NCI-H2171 (cell line): Measurements from ENCODE around the gene AGPAT3.

ENCODE experiments used
- DNase-seq: peaks from one replicate; lab custom pipeline; 2025; lab: John Stamatoyannopoulos, UW

The AGPAT3 gene

GRCh38 chr21:43937051-43937832 is 72.2 kb downstream of the AGPAT3 start:
- no peak for DNase-seq

- DNase-seq, result no peak
These were observed 72.9 kb downstream of the AGPAT3 start for GRCh38 chr21:43937891-43938309.

DNA sequence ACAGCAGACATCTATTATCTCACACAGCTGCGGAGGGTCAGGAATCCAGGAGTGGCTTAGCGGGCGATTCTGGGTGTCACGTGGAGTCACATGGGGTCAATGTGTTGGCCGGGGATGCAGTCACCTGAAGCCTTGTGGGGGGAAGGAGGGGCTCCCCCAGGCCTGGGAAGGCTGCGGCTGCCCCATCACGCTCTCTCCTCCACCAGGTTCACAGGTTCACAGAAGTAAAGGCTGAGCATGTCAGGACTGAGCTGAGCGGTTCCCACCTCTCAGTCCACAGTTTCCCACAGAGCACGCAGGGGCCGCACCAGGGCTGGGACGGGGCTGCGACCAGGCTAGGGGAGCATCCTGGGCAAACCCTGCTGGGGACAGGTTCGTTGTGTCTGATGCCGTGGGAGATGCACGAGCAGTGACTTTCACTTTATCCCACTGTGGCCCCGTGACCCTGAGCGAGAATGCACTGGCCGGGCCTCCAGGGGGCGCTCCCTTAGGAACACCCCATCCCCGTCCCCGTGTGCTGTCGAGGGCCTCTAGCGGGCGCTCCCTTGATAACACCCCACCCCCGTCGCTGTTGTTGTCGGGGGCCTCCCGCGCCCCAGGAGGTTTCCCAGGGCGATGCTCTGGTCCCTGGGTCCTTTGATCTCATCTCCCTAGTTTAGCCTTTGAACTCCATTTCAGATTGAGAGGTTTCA is 73.9 kb downstream of the AGPAT3 start:
- DNase-seq, result no peak

- no peak for DNase-seq
These were observed 74.7 kb downstream of the AGPAT3 start for GRCh38 chr21:43939443-43940328.

DNA sequence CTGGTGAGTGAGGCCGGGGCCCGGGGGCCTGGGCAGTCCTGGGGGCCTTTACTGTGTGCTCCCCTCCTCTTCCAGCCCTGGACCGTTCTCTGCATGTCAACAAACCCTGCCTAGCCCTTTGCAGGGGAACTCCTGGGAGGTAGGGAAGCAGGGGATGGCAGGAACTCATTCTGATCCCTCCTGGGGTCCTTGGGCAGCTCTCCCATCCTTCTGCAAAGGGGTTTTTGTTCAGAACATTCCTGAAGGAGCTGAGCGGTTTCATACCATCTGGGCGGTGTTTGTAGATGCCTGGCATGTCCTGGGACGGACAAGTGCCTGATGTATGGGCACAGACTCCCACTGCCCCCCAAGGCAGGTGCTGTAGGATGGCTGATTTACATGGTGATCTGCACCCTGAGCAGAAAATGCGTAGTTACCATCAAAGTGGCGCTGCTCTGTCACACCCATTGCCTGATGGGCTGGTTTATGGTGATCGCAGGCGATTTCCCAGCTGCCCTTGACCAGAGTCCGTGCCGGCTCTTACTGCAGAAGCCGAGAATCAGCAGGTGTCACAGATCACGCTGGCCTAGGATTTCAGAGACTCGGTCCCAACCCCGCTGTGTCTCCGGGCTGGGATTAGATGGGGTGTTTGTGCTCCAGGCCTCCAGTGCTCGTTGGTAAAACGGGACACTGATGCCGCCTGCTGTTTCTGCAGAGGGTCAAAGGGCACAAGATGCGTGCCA is 75.5 kb downstream of the AGPAT3 start:
- no peak for DNase-seq

DNA sequence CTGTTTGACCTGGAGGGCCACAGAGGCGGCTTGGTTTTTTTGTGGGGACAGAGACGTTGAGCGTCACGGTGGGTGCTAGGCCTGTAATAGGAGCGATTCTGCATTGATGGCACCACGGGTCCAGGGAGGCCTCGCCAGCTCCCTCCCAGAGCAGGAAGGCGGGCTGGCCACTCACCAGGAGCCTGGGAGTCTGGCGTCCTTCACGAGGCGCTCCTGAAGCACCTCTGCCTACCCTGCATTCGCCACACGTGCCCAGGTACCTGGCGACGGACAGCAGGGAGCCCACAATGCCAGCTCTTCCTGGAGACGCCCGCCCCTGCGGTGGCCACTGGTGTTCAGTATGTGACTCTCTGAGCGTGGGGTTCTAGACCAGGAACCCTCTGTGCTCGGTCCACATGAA is 77.2 kb downstream of the AGPAT3 start:
- DNase-seq, result no peak

- no peak for DNase-seq
These were observed 77.6 kb downstream of the AGPAT3 start for GRCh38 chr21:43942621-43943020.

- no peak for DNase-seq
These were observed 78.6 kb downstream of the AGPAT3 start for GRCh38 chr21:43943512-43944077.

DNA sequence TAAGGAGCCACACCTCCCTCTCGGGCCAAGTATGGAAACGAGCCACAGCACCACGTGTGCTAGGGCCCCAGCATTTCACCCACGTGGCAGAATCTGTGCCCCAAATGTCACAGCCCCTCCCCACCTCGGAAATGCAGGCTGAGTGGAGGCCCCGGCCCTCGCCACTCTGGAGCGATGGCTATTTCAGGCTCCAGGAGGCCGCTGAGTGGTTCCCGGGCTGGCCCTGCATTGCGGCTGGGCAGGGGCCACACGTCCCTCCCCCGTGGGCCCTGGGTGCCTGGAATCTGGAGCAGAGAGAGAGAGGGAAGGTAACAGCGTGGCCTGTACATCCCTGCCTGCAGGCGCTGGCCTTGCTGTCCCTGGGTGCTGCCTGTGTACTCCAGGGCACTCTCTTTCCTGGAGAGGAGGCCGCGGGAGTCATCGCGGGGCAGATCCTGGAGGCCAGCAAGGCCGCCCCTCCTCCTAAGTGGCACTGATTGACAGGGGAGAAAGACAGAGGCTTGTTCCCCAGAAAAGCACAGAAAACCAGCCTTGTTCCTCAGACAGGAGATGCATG is 79.1 kb downstream of the AGPAT3 start:
- DNase-seq, result no peak

DNA sequence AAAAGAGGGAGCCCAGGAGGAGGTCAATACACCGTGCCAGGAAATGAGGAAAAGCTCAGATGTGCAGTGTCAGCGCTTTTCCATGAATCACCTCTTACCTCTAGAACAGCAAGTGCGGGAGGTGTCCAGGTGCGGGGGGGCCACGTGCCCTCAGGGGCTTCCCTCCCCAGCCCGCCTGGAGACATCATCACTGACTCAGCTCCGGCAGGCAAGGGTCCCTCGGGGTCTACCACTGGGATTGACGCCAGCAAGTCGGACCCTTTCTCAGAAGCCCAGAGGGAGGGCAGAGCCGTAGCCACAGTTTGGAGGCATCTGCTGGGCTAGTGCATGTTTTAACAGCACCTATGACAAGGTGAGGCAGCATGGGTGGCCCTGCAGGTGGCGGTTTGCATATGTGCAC is 79.7 kb downstream of the AGPAT3 start:
- DNase-seq, result no peak

DNA sequence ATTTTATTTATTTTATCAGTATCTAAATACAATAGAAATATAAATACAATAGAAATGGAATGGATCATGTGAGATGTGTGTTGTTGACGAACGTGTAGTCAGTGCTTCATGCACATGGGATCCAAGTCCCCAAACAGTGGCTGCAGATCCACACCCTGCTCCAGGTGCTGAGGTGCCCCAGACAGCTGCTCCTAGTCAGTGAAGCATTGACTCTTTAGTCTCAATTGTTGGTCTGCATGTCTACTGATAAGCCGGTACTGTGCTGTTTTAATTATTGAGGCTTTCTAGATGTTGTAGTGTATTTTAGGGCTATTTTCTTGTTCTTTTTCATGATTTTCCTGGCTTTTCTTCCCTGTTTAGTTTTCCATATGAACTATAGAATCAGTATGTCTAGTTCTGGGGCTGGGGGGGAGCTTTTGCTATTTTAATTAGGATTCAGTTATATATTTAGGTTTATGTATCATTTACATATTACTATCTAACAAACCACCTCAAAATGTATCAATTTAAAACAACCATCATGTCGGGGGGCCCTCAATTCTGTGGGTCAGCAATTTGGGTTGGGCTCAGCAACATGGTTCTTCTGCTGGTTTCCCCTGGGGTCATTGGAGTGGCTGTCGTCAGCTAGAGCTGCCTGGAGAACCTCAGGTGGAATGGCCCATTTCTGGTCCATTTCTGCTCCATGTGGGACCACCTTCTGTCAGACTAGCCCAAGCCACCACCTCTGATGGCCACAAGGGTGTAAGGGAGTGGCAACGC is 83.9 kb downstream of the AGPAT3 start:
- DNase-seq, result no peak

DNA sequence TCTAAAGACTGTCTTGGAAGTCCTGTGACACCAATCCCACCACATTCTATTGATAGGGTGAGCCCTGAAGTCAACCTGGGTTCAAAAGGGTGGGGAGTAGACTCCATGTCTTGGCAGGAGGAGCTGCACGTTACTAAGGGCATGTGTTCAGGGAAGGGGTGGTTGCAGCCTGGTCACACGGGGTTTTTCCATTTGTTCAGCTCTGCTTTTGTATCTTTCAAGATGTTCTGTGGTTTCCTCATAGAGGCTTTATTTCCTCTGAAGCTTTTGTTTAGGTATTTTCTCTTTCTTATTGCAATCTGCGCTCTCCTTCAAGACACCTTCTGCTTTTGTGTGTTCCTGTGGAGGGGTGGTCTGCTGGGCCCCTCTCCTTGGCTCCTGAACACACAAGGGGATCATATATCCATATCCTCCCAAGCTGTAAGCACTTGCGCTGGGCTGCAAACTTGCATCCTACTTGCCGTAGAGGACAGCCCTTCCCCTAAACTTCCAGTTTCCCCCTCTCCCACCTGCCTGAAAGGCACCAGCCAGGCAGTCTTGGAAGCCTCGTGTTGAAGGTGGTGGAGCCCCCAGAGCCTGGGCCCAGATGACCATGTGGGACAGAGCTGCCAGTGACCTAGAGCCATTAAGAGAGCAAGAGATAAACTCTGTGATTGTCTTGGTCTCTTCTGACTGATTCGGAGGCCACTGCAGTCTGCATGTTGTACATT is 84.6 kb downstream of the AGPAT3 start:
- DNase-seq, result no peak

- no peak for DNase-seq
These were observed 85.5 kb downstream of the AGPAT3 start for GRCh38 chr21:43950481-43950880.

- no peak for DNase-seq
These were observed 85.9 kb downstream of the AGPAT3 start for GRCh38 chr21:43950936-43951335.

DNA sequence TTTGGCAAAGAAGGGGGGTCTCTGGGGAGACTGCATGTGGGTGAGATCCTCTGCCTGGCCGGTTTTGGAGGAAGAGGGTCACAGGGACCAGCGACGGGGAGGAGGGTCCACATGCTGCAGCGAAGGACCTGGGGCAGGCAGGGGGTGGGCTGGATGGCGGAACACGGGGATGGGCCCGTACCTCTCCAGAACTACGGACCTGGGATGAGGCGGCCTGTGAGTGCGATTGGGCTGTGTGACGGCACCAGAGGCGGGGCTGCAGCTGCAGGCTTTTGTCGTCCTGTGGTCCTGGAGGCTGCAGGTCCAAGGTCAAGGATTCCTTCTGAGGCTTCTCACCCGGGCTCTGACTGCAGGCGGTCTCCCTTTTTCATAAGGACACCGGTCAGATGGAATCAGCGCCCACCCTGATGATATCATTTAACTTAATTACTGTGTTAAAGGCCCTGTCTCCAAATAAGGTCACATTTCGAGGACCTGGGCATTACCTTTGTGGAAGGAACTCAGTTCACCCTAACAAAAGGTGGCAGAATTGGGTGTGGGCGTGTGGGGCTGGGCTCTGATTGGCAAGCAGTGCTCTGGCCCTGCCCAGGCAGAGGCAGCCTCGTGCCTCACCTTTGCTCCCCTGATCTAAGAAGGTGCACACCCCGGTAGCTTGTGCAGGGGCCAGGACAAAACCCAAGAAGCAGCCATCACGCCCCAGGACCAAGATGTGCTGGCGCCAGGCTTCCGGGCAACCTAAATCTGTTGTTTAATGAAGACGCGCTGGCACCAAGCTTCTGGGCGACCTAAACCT is 87.1 kb downstream of the AGPAT3 start:
- no peak for DNase-seq

GRCh38 chr21:43953021-43953420 is 88.0 kb downstream of the AGPAT3 start:
- no peak for DNase-seq

GRCh38 chr21:43954042-43954441 is 89.0 kb downstream of the AGPAT3 start:
- no peak for DNase-seq

GRCh38 chr21:43954896-43955295 is 89.9 kb downstream of the AGPAT3 start:
- DNase-seq, result no peak
